Stimulated activated CD8-positive, alpha-beta memory T cell treated with anti-CD3 and anti-CD28 coated beads, Interleukin-7, amount 100 ng/mL, for 1 hour (primary cell): ENCODE data around the gene ZNF513.
"Not testable (repeated sequence)": the region's sequence is repeated elsewhere in the genome, so short reads cannot be mapped to it uniquely, and the experiment has no call there.

ENCODE experiments used
- DNase-seq, 2 donors: peaks; one replicate each; pipeline ENCODE4 v3.0.0-alpha.2; 2020; ENCODE audit warnings: low read depth in 2 of 2

Gene ZNF513

GRCh38 chr2:27356056-27356381, 24.5 kb downstream of the ZNF513 start:
- peak in 1 of 2 donors; percentile 11 for DNase-seq

DNA sequence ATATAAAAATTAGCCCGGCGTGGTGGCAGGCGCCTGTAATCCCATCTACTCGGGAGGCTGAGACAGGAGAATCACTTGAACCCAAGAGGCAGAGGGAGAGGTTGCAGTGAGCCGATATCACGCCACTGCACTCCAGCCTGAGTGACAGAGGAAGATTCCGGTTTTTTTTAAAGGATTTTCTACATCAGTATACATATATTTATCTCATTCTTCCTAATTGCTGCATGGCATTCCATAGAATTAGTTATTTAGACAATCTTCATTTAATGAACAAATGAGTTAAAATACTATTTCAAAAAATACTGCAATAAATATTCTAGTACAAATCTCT, 26.0 kb downstream of the ZNF513 start:
- DNase-seq: no peak

DNA sequence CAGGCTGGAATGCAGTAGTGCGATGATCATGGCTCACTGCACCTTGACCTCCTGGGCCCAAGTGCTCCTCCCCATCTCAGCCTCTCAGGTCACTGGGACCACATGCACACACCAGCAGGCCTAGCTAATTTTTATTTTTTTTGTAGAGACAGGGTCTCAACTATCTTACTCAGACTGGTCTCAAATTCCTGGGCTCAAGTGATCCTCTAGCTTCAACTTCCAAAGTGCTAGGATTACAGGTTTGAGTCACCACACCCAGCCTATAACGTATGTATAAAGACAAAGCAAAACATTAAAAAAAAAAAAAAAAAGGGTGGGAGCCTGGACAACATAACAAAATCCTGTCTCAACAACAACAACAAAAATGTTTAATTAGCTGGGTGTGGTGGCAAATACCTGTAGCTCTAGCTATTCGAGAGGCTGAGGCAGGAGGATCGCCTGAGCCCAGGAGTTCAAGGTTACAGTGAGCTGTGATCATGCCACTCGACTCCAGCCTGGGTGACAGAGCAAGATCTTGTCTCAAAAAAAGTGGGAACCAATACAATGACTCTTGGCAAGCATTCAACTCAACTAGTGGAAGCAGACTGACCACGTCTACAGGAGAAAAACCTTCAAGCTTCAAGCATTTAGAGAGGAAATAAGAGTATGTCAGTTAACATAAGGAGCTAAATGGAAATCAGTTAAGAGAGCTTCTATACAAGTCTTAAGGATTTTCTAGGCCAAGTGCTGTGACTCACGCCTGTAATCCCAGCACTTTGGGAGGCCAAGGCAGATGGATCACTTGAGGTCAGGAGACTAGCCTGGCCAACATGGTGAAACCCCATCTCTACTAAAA, 26.6 kb downstream of the ZNF513 start:
- DNase-seq: no peak

- not testable (repeated sequence) for DNase-seq
Measured at GRCh38 chr2:27353386-27353761, 27.2 kb downstream of the ZNF513 start.

DNA sequence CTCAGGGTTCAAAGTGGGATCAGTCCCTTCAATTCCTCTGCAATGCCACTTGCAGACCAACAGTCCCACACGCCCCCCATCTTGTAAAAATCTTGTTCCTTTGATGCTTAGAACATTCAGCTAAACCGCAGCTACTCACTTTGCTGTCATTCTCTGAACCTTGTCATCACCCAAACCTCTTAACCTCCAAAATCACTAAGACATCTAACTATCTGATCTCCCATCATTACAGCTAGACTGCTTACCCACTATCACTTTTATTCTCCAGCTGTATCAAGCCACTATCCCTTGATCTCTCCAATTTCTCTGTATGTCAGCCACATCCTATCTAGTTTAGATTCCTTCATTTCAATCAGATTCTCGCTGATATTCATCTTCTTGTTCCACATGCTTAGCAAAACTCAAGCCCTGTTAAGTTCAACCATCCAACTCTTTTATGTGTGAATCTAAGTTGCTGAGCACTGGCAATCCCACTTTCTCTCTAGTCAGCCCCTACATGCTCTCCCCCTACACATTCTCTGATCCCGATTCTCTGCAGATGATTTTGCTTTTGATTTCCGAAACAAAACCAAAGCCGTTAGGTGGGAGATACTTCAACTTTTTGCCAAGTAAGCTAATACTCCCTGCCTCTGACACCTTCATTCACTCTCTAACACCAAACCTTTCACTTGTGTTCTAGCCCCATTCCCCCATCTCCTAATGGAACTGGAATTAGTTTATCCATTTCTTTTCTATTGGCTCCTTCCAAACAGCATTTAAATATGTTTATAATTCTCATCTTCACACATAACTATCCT, 28.5 kb downstream of the ZNF513 start:
- DNase-seq: no peak

GRCh38 chr2:27350106-27350693, 30.3 kb downstream of the ZNF513 start:
- DNase-seq: no peak

- DNase-seq: no peak
Measured at GRCh38 chr2:27347641-27348040, 32.9 kb downstream of the ZNF513 start.

GRCh38 chr2:27336173-27336572, 44.4 kb downstream of the ZNF513 start:
- DNase-seq: no peak

- DNase-seq: no peak
Measured at GRCh38 chr2:27335311-27335710, 45.2 kb downstream of the ZNF513 start.
